ENCODE results near the gene CHRNA9.
A peak's percentile ranks its signal among the peaks of the same experiment; 100 is the strongest.

Gene CHRNA9

GRCh38 chr4:40310225-40310624, 24.9 kb upstream of the CHRNA9 start:
- H4K20me1 ChIP-seq (ENCODE audit: insufficient read depth, low read length) = no peaks in the 10 kb centered on the region
- H3K79me2 ChIP-seq (ENCODE audit: low read length) = 0 out of 2 replicates have a peak, but pooled peaks cover 4% of the 10 kb centered on the region
- H3K4me1 ChIP-seq (ENCODE audit: low read length) = peaks cover 30% of the 10 kb centered on the region
- H3F3A ChIP-seq (ENCODE audit: insufficient read depth, low read length) = peaks cover 46% of the 10 kb centered on the region
- DNase-seq = peak; percentile 3
- no peaks in the 10 kb centered on the region for H3K36me3 ChIP-seq (replicated peaks; ENCODE audit: insufficient read depth, low read length)
- H2AFZ ChIP-seq (ENCODE audit: low read length) = no peak overlapping the region
- no peaks in the 10 kb centered on the region for H3K27me3 ChIP-seq (replicated peaks; ENCODE audit: insufficient read depth, low read length)
- no peak overlapping the region for H3K4me3 ChIP-seq (ENCODE audit: low read length)
- no peak overlapping the region for H3K9ac ChIP-seq (ENCODE audit: low read length)
- TF ChIP-seq EZH2phosphoT487 (IDR thresholded peaks at IDR 0.05; ENCODE audit: low read length) = no peak
- TF ChIP-seq CTCF (IDR thresholded peaks at IDR 0.05; ENCODE audit: low read length) = no peak
- no peak for TF ChIP-seq EZH2 (optimal IDR thresholded peaks at IDR 0.05; ENCODE audit: low read depth, low read length)
- no peaks in the 10 kb centered on the region for H3K9me3 ChIP-seq (replicated peaks; ENCODE audit: insufficient read depth, low read length)
- no peak overlapping the region; the same call in 1 of the 2 replicates for H3K27ac ChIP-seq (ENCODE audit: low read length)
- H3K4me2 ChIP-seq (ENCODE audit: low read depth, low read length) = peak overlapping the region; percentile 99; the same call in 1 of the 2 replicates
- no peaks in the 10 kb centered on the region for H3K9me2 ChIP-seq (replicated peaks; ENCODE audit: insufficient read depth, low read length)

- Histone ChIP-seq H3K4me3 (ENCODE audit: low read length) (no peak overlapping the region), H4K20me1 (ENCODE audit: insufficient read depth, low read length) (no peaks in the 10 kb centered on the region), H3K4me1 (ENCODE audit: low read length) (peaks cover 18% of the 10 kb centered on the region), H3F3A (ENCODE audit: insufficient read depth, low read length) (peaks cover 33% of the 10 kb centered on the region), H2AFZ (ENCODE audit: low read length) (no peak overlapping the region), H3K36me3 (replicated peaks; ENCODE audit: insufficient read depth, low read length) (no peaks in the 10 kb centered on the region), H3K79me2 (ENCODE audit: low read length) (no peaks in the 10 kb centered on the region), H3K4me2 (ENCODE audit: low read depth, low read length) (no peak overlapping the region), H3K27ac (ENCODE audit: low read length) (no peak overlapping the region), H3K9me3 (replicated peaks; ENCODE audit: insufficient read depth, low read length) (no peaks in the 10 kb centered on the region), H3K9ac (ENCODE audit: low read length) (no peak overlapping the region), H3K9me2 (replicated peaks; ENCODE audit: insufficient read depth, low read length) (no peaks in the 10 kb centered on the region), H3K27me3 (replicated peaks; ENCODE audit: insufficient read depth, low read length) (no peaks in the 10 kb centered on the region)
- DNase-seq = peak; percentile 4
- TF ChIP-seq CTCF (IDR thresholded peaks at IDR 0.05; ENCODE audit: low read length) (no peak), EZH2phosphoT487 (IDR thresholded peaks at IDR 0.05; ENCODE audit: low read length) (no peak), EZH2 (optimal IDR thresholded peaks at IDR 0.05; ENCODE audit: low read depth, low read length) (no peak)
Measured at GRCh38 chr4:40311811-40312346, 23.3 kb upstream of the CHRNA9 start.

- Histone ChIP-seq H3K79me2 (ENCODE audit: low read length) (no peaks in the 10 kb centered on the region), H3K9ac (ENCODE audit: low read length) (no peak overlapping the region), H3K9me3 (replicated peaks; ENCODE audit: insufficient read depth, low read length) (no peaks in the 10 kb centered on the region), H3F3A (ENCODE audit: insufficient read depth, low read length) (peaks cover 5% of the 10 kb centered on the region; the same call in 1 of the 2 replicates), H2AFZ (ENCODE audit: low read length) (no peak overlapping the region), H3K27me3 (replicated peaks; ENCODE audit: insufficient read depth, low read length) (no peaks in the 10 kb centered on the region), H3K4me2 (ENCODE audit: low read depth, low read length) (no peak overlapping the region), H4K20me1 (ENCODE audit: insufficient read depth, low read length) (no peaks in the 10 kb centered on the region), H3K4me3 (ENCODE audit: low read length) (no peak overlapping the region), H3K9me2 (replicated peaks; ENCODE audit: insufficient read depth, low read length) (no peaks in the 10 kb centered on the region), H3K4me1 (ENCODE audit: low read length) (peaks cover 4% of the 10 kb centered on the region; the same call in 1 of the 2 replicates), H3K36me3 (replicated peaks; ENCODE audit: insufficient read depth, low read length) (no peaks in the 10 kb centered on the region), H3K27ac (ENCODE audit: low read length) (no peak overlapping the region)
- DNase-seq = peak; percentile 3
- TF ChIP-seq EZH2 (optimal IDR thresholded peaks at IDR 0.05; ENCODE audit: low read depth, low read length) = no peak
- no peak for TF ChIP-seq EZH2phosphoT487 (IDR thresholded peaks at IDR 0.05; ENCODE audit: low read length)
- TF ChIP-seq CTCF (IDR thresholded peaks at IDR 0.05; ENCODE audit: low read length) = no peak
Measured at GRCh38 chr4:40314951-40315350, 20.2 kb upstream of the CHRNA9 start.

Data from MM.1S (cell line).